ENCODE data around the gene NRXN3. TPM values are rescaled to one million over a fixed set of nuclear protein-coding genes. Genes with fewer than 3 reads are reported as not detected.

The NRXN3 gene
- total and polyA plus RNA-seq, 2 of the 4 experiments (the other 2 are of a cell fraction) = 4.8 to 25.1 TPM

GRCh38 chr14:78401866-78402265 is 231.7 kb downstream of the NRXN3 start:
- intact Hi-C loops (cut with micrococcal nuclease) = no loop called here
- ATAC-seq (ENCODE audit: low read depth) (no peak), DNase-seq (no peak)
- in situ Hi-C loops (cut with MboI; ENCODE audit: low sequenced_read_pairs) = no loop called here
- Histone ChIP-seq H3K14ac (replicated peaks; ENCODE audit: low read depth, low read length) (no peak overlapping the region), H3K9me3 (ENCODE audit: control insufficient read depth, insufficient read depth, low read length) (peaks cover 17% of the 10 kb centered on the region), H3K4me1 (ENCODE audit: control insufficient read depth, insufficient read depth, low read length) (no peaks in the 10 kb centered on the region), H4K20me1 (ENCODE audit: insufficient read depth, low read length) (no peaks in the 10 kb centered on the region), H3K36me3 (ENCODE audit: control insufficient read depth, insufficient read depth, low read length) (no peaks in the 10 kb centered on the region), H3K56ac (ENCODE audit: extremely low read depth, insufficient read depth, low read length) (no peak overlapping the region), H3K9ac (ENCODE audit: low read depth, low read length) (no peak overlapping the region), H2BK5ac (ENCODE audit: low read depth, low read length, poor library complexity, severe bottlenecking) (no peak overlapping the region), H3K4me3 (ENCODE audit: insufficient read depth, low read depth, low read length) (no peak overlapping the region), H3K23ac (ENCODE audit: low read depth, low read length) (no peak overlapping the region), H3K18ac (ENCODE audit: low read depth, low read length) (no peak overlapping the region), H2BK20ac (ENCODE audit: low read depth, low read length) (no peak overlapping the region), H4K5ac (ENCODE audit: low read depth, low read length) (no peak overlapping the region), H2BK15ac (ENCODE audit: low read depth, low read length) (no peak overlapping the region), H3K27me3 (ENCODE audit: control insufficient read depth, insufficient read depth, low read length) (no peaks in the 10 kb centered on the region), H2AK5ac (ENCODE audit: low read depth, low read length) (no peak overlapping the region), H3K79me1 (ENCODE audit: low read depth in 1 of 2, low read length in 2 of 2) (no peaks in the 10 kb centered on the region), H2BK120ac (ENCODE audit: low read depth, low read length) (no peak overlapping the region), H2AK9ac (replicated peaks; ENCODE audit: low read depth, low read length, poor library complexity) (no peak overlapping the region), H3K4ac (ENCODE audit: low read depth, low read length) (no peak overlapping the region), H3K9me1 (ENCODE audit: insufficient read depth, low read length) (no peaks in the 10 kb centered on the region), H3K4me2 (ENCODE audit: low read depth, low read length) (no peak overlapping the region), H4K91ac (ENCODE audit: insufficient read depth, low read depth, low read length) (no peak overlapping the region), H2AFZ (replicated peaks; ENCODE audit: low read length, poor library complexity) (no peak overlapping the region), H4K8ac (ENCODE audit: low read depth in 2 of 2, low read length in 2 of 2) (no peak overlapping the region), H3K27ac (ENCODE audit: insufficient read depth, low read length) (no peak overlapping the region)
- TF ChIP-seq RAD21 (IDR thresholded peaks at IDR 0.05; ENCODE audit: low read length) (no peak), MXI1 (IDR thresholded peaks at IDR 0.05; ENCODE audit: borderline replicate concordance, low read depth, low read length) (no peak), CTCF (conservative IDR thresholded peaks at IDR 0.05; ENCODE audit: low read depth, low read length) (no peak), MAFK (IDR thresholded peaks at IDR 0.05; ENCODE audit: low read depth, low read length) (no peak), NFE2L2 (IDR thresholded peaks at IDR 0.05; ENCODE audit: low read depth, low read length) (no peak), SMC3 (IDR thresholded peaks at IDR 0.05; ENCODE audit: low read depth, low read length) (no peak), POLR2A (IDR thresholded peaks at IDR 0.05; ENCODE audit: low read depth, low read length) (no peak), CEBPB (IDR thresholded peaks at IDR 0.05; ENCODE audit: low read depth, low read length) (no peak), BHLHE40 (IDR thresholded peaks at IDR 0.05; ENCODE audit: low read depth, low read length) (no peak), RCOR1 (IDR thresholded peaks at IDR 0.05; ENCODE audit: insufficient replicate concordance, low read length) (no peak), ELK1 (IDR thresholded peaks at IDR 0.05; ENCODE audit: borderline replicate concordance, low read depth, low read length) (no peak), MAZ (IDR thresholded peaks at IDR 0.05; ENCODE audit: borderline replicate concordance, low read depth, low read length) (no peak), RFX5 (IDR thresholded peaks at IDR 0.05; ENCODE audit: low read depth, low read length) (no peak), FOS (IDR thresholded peaks at IDR 0.05; ENCODE audit: low read depth, low read length) (no peak), CHD1 (IDR thresholded peaks at IDR 0.05; ENCODE audit: low read depth, low read length) (no peak)
- TF ChIP-seq, protein P1, sequence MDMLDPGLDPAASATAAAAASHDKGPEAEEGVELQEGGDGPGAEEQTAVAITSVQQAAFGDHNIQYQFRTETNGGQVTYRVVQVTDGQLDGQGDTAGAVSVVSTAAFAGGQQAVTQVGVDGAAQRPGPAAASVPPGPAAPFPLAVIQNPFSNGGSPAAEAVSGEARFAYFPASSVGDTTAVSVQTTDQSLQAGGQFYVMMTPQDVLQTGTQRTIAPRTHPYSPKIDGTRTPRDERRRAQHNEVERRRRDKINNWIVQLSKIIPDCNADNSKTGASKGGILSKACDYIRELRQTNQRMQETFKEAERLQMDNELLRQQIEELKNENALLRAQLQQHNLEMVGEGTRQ (IDR thresholded peaks at IDR 0.05; ENCODE audit: low read depth, low read length) = no peak
- WGBS, 2 experiments (ENCODE audit: extremely low coverage in 2 of 2, insufficient read length in 1 of 2) = no CpG with 5 or more reads among the region's 3 CpGs
- CTCF ChIA-PET = no interaction called here
- BruUV-seq (replicated peaks) = no TSS peak
- dilution Hi-C loops (cut with HindIII; ENCODE audit: low sequenced_read_pairs, unreplicated experiment) = no loop called here
- POLR2A ChIA-PET (ENCODE audit: unreplicated experiment) = no interaction called here

Measured in IMR-90 (cell line).